ENCODE measurements around the gene SPOCD1.

The SPOCD1 gene

DNA sequence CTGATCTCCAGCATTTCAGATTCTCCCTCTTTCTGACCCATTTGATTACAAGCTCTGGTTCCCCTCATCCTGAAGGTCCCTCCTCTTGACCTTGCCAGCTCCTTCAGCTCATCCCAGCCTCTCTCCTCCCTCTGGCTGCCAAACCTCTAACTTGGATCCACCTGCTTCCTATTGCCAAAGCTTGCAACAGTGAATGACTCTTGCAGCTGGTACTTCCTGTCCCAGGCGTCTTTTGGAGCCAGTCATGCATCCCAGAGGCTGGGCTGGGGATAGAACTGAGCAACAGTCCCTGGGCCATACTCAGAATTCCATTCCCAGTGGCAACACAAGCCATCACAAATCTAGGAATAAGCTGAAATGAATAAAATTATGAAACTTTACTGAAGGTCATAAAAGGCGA lies 27.7 kb upstream of the SPOCD1 start:
- DNase-seq (ENCODE audit: low read depth in 2 of 2), result peak; percentile 59 to 81

GRCh38 chr1:31839662-31840343 lies 24.0 kb upstream of the SPOCD1 start:
- TF ChIP-seq, protein P1, sequence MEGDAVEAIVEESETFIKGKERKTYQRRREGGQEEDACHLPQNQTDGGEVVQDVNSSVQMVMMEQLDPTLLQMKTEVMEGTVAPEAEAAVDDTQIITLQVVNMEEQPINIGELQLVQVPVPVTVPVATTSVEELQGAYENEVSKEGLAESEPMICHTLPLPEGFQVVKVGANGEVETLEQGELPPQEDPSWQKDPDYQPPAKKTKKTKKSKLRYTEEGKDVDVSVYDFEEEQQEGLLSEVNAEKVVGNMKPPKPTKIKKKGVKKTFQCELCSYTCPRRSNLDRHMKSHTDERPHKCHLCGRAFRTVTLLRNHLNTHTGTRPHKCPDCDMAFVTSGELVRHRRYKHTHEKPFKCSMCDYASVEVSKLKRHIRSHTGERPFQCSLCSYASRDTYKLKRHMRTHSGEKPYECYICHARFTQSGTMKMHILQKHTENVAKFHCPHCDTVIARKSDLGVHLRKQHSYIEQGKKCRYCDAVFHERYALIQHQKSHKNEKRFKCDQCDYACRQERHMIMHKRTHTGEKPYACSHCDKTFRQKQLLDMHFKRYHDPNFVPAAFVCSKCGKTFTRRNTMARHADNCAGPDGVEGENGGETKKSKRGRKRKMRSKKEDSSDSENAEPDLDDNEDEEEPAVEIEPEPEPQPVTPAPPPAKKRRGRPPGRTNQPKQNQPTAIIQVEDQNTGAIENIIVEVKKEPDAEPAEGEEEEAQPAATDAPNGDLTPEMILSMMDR (IDR thresholded peaks at IDR 0.05; ENCODE audit: low read depth, low read length), result no peak
- peak; percentile 15 to 29 for DNase-seq (ENCODE audit: low read depth in 2 of 2)
- H3K4me3 ChIP-seq (replicated peaks in 1 of 2; ENCODE audit: low read depth in 2 of 2, low read length in 2 of 2), result no peak overlapping the region

More for the DNA sequence above, 27.7 kb upstream of the SPOCD1 start:
- H3K4me3 ChIP-seq (replicated peaks in 1 of 2; ENCODE audit: low read depth in 2 of 2, low read length in 2 of 2), result no peak overlapping the region
- TF ChIP-seq, protein P1 (IDR thresholded peaks at IDR 0.05; ENCODE audit: low read depth, low read length), result no peak

GRCh38 chr1:31837451-31838158 lies 21.8 kb upstream of the SPOCD1 start:
- TF ChIP-seq, protein P1 (IDR thresholded peaks at IDR 0.05; ENCODE audit: low read depth, low read length), result no peak
- H3K4me3 ChIP-seq (replicated peaks in 1 of 2; ENCODE audit: low read depth in 2 of 2, low read length in 2 of 2), result no peak overlapping the region
- DNase-seq (ENCODE audit: low read depth in 2 of 2), result no peak

DNA sequence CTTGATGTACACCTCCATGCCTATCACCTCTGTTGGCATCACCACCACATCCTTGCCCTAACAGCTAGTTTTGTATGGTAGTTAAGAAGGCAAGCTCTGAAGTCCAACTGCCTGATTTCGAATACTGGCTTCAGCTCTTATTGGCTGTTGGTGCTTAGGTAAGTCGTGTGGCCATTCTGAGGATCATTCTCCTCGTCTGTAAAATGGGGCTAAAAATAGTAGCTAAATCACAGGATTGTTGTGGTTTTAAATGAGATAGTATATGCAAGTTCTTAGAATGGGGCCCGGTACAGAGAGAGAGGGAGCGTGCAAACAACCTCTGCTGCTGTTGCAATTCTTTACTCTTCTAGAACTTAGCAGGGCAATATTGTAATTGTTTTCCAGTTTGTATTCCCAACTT lies 20.8 kb upstream of the SPOCD1 start:
- DNase-seq (ENCODE audit: low read depth in 2 of 2), result no peak
- H3K4me3 ChIP-seq (replicated peaks in 1 of 2; ENCODE audit: low read depth in 2 of 2, low read length in 2 of 2), result no peak overlapping the region
- TF ChIP-seq, protein P1 (IDR thresholded peaks at IDR 0.05; ENCODE audit: low read depth, low read length), result no peak

DNA sequence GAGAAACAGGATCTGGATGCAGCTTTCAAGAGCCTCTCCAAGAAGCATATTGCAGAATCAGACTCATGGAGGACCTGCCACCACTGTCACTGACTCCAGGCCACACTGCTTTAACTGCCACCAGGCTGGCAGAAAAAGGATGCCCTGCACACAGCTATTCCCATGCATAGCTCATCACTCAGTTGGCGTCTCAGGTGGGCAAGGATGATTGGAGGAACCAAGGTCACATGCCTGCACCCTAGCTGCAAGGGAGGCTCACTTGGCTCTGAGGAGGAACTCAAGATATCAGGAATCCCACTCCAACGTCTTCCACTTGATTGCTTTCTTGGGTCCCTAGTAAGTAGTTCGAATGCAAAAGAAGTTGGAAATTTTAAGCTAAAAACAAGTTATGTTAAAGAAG lies 19.6 kb upstream of the SPOCD1 start:
- no peak for DNase-seq (ENCODE audit: low read depth in 2 of 2)
- TF ChIP-seq, protein P1 (IDR thresholded peaks at IDR 0.05; ENCODE audit: low read depth, low read length), result no peak
- no peak overlapping the region for H3K4me3 ChIP-seq (replicated peaks in 1 of 2; ENCODE audit: low read depth in 2 of 2, low read length in 2 of 2)

- TF ChIP-seq, protein P1 (IDR thresholded peaks at IDR 0.05; ENCODE audit: low read depth, low read length), result no peak
- DNase-seq (ENCODE audit: low read depth in 2 of 2), result no peak
- H3K4me3 ChIP-seq (replicated peaks in 1 of 2; ENCODE audit: low read depth in 2 of 2, low read length in 2 of 2), result no peak overlapping the region
Observed at GRCh38 chr1:31834501-31834900, 18.7 kb upstream of the SPOCD1 start.

All from cardiac fibroblast (primary cell).